C1 segment of cervical spinal cord (tissue), 14 donors: ENCODE results near the gene MASP2.
"Not testable (repeated sequence)": the region's sequence is repeated elsewhere in the genome, so short reads cannot be mapped to it uniquely, and the experiment has no call there.

Experiments used
- DNase-seq, 14 donors: peaks; one replicate each; lab custom pipeline; 2025; lab: John Stamatoyannopoulos, UW

Gene MASP2

GRCh38 chr1:11058595-11059154 is 11.6 kb upstream of the MASP2 start:
- no peak for DNase-seq

- DNase-seq: no peak
Measured at GRCh38 chr1:11058026-11058425, 11.0 kb upstream of the MASP2 start.

GRCh38 chr1:11057477-11057876 is 10.4 kb upstream of the MASP2 start:
- no peak for DNase-seq

GRCh38 chr1:11056504-11056903 is 9.5 kb upstream of the MASP2 start:
- DNase-seq: no peak

GRCh38 chr1:11055676-11056075 is 8.6 kb upstream of the MASP2 start:
- DNase-seq: no peak

GRCh38 chr1:11054666-11055065 is 7.6 kb upstream of the MASP2 start:
- DNase-seq: no peak

GRCh38 chr1:11054181-11054580 is 7.1 kb upstream of the MASP2 start:
- DNase-seq: no peak

- DNase-seq: no peak
Measured at GRCh38 chr1:11053758-11054137, 6.7 kb upstream of the MASP2 start.

- no peak for DNase-seq
Measured at GRCh38 chr1:11052839-11053757, 6.1 kb upstream of the MASP2 start.

- no peak for DNase-seq
Measured at GRCh38 chr1:11051781-11052511, 4.9 kb upstream of the MASP2 start.

GRCh38 chr1:11051121-11051520 is 4.1 kb upstream of the MASP2 start:
- DNase-seq: not testable (repeated sequence)

GRCh38 chr1:11046270-11046566 is 821 bp downstream of the MASP2 start:
- DNase-seq: no peak

- DNase-seq: no peak
Measured at GRCh38 chr1:11045428-11046269, 1.4 kb downstream of the MASP2 start.

GRCh38 chr1:11044849-11045427 is 2.1 kb downstream of the MASP2 start:
- DNase-seq: no peak

GRCh38 chr1:11044086-11044848 is 2.8 kb downstream of the MASP2 start:
- DNase-seq: no peak

- no peak for DNase-seq
Measured at GRCh38 chr1:11042995-11043874, 3.8 kb downstream of the MASP2 start.

- no peak for DNase-seq
Measured at GRCh38 chr1:11042065-11042464, 5.0 kb downstream of the MASP2 start.

GRCh38 chr1:11041048-11041447 is 6.0 kb downstream of the MASP2 start:
- no peak for DNase-seq

GRCh38 chr1:11040105-11040429 is 7.0 kb downstream of the MASP2 start:
- not testable (repeated sequence) for DNase-seq
